ENCODE measurements around the gene ANO7. TPM values are rescaled to one million over a fixed set of nuclear protein-coding genes. Genes with fewer than 3 reads are reported as not detected.

ANO7 gene
- total and polyA plus RNA-seq, 2 of the 13 experiments (the other 11 are each of a cell fraction or from before 2014, with no cell fraction given), result 4.1 to 4.9 TPM

DNA sequence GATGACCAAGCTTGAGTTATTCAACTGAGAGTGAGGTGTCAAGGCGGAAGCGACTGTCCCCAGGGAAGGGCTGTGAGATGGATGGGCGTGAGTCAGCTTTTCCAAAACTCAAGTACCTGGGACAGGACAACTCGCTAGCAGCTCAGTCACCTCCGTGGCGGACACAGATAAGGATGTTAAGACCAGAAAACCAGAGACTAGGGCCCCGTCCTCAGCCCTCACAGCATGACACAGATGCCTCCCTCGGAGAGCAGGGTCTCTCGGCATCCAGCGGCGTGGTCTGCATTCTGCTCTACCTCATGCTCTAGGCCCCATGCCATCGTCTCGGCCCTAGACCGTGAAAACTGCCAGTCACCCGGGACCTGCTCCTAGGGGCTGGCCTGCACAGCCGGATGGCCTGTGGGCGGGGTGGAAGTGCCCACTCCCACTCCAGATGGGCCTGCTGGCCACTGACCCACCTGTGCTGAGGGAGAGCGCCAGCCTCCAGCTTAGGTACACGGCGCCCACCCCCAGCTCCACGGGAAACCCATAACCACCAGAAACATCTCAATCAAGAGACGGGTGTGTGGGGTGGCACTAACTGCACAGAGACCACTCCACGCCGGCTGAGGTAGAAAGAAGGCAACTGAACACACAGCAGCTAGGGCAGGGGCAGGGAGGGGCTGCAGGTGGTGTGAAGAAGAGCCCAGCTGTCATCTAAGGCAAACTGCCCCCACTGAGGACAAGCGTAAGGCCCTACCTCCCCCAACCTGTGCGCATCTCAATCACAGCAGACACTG lies 39.8 kb downstream of the ANO7 start (continued):
- TF ChIP-seq AGO2 (optimal IDR thresholded peaks at IDR 0.05; ENCODE audit: low read depth, low read length) (peak; percentile 99), ZNF589 (CRISPR knock-in tag; conservative IDR thresholded peaks at IDR 0.05) (no peak), PRMT3 (CRISPR knock-in tag; IDR thresholded peaks at IDR 0.05; ENCODE audit: borderline replicate concordance, low read depth) (0 out of 2 replicates have a peak, but pooled peaks have one; percentile 28), RBM22 (optimal IDR thresholded peaks at IDR 0.05; ENCODE audit: low read length) (peak; percentile 82), ATF7-NPFF (CRISPR knock-in tag; IDR thresholded peaks at IDR 0.05; ENCODE audit: low read depth) (no peak; the same call in 1 of the 2 replicates), POLR2A (IDR thresholded peaks at IDR 0.05; ENCODE audit: insufficient read depth in 1 of 2, low read depth in 2 of 2, low read length in 2 of 2) (peak in 1 of 2 experiments; percentile 76; a peak in 3 of 4 replicates), SMAD1 (CRISPR knock-in tag; IDR thresholded peaks at IDR 0.05; ENCODE audit: borderline replicate concordance, low read depth) (peak; percentile 61; the same call in 1 of the 2 replicates), FLYWCH1 (CRISPR knock-in tag; IDR thresholded peaks at IDR 0.05) (no peak), SKI (IDR thresholded peaks at IDR 0.05; ENCODE audit: partially characterized antibody) (no peak), AGO1 (IDR thresholded peaks at IDR 0.05; ENCODE audit: low read depth, low read length, poor library complexity, severe bottlenecking) (peak; percentile 94), HNRNPK (IDR thresholded peaks at IDR 0.05; ENCODE audit: low read depth, low read length, poor library complexity, severe bottlenecking) (no peak), ZNF782 (CRISPR knock-in tag; IDR thresholded peaks at IDR 0.05; ENCODE audit: borderline replicate concordance) (no peak), ZNF317 (CRISPR knock-in tag; IDR thresholded peaks at IDR 0.05) (no peak), PHF20 (CRISPR knock-in tag; IDR thresholded peaks at IDR 0.05) (no peak), SRY (CRISPR knock-in tag; IDR thresholded peaks at IDR 0.05) (peak; percentile 23; the same call in 1 of the 2 replicates), ZBTB7A (CRISPR knock-in tag; IDR thresholded peaks at IDR 0.05) (no peak), AKAP8 (CRISPR knock-in tag; IDR thresholded peaks at IDR 0.05) (peak; percentile 57)
- TF ChIP-seq, protein P1, sequence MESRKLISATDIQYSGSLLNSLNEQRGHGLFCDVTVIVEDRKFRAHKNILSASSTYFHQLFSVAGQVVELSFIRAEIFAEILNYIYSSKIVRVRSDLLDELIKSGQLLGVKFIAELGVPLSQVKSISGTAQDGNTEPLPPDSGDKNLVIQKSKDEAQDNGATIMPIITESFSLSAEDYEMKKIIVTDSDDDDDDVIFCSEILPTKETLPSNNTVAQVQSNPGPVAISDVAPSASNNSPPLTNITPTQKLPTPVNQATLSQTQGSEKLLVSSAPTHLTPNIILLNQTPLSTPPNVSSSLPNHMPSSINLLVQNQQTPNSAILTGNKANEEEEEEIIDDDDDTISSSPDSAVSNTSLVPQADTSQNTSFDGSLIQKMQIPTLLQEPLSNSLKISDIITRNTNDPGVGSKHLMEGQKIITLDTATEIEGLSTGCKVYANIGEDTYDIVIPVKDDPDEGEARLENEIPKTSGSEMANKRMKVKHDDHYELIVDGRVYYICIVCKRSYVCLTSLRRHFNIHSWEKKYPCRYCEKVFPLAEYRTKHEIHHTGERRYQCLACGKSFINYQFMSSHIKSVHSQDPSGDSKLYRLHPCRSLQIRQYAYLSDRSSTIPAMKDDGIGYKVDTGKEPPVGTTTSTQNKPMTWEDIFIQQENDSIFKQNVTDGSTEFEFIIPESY (CRISPR knock-in tag; IDR thresholded peaks at IDR 0.05), result peak; percentile 42; the same call in 1 of the 2 replicates
- TF ChIP-seq, protein P2, sequence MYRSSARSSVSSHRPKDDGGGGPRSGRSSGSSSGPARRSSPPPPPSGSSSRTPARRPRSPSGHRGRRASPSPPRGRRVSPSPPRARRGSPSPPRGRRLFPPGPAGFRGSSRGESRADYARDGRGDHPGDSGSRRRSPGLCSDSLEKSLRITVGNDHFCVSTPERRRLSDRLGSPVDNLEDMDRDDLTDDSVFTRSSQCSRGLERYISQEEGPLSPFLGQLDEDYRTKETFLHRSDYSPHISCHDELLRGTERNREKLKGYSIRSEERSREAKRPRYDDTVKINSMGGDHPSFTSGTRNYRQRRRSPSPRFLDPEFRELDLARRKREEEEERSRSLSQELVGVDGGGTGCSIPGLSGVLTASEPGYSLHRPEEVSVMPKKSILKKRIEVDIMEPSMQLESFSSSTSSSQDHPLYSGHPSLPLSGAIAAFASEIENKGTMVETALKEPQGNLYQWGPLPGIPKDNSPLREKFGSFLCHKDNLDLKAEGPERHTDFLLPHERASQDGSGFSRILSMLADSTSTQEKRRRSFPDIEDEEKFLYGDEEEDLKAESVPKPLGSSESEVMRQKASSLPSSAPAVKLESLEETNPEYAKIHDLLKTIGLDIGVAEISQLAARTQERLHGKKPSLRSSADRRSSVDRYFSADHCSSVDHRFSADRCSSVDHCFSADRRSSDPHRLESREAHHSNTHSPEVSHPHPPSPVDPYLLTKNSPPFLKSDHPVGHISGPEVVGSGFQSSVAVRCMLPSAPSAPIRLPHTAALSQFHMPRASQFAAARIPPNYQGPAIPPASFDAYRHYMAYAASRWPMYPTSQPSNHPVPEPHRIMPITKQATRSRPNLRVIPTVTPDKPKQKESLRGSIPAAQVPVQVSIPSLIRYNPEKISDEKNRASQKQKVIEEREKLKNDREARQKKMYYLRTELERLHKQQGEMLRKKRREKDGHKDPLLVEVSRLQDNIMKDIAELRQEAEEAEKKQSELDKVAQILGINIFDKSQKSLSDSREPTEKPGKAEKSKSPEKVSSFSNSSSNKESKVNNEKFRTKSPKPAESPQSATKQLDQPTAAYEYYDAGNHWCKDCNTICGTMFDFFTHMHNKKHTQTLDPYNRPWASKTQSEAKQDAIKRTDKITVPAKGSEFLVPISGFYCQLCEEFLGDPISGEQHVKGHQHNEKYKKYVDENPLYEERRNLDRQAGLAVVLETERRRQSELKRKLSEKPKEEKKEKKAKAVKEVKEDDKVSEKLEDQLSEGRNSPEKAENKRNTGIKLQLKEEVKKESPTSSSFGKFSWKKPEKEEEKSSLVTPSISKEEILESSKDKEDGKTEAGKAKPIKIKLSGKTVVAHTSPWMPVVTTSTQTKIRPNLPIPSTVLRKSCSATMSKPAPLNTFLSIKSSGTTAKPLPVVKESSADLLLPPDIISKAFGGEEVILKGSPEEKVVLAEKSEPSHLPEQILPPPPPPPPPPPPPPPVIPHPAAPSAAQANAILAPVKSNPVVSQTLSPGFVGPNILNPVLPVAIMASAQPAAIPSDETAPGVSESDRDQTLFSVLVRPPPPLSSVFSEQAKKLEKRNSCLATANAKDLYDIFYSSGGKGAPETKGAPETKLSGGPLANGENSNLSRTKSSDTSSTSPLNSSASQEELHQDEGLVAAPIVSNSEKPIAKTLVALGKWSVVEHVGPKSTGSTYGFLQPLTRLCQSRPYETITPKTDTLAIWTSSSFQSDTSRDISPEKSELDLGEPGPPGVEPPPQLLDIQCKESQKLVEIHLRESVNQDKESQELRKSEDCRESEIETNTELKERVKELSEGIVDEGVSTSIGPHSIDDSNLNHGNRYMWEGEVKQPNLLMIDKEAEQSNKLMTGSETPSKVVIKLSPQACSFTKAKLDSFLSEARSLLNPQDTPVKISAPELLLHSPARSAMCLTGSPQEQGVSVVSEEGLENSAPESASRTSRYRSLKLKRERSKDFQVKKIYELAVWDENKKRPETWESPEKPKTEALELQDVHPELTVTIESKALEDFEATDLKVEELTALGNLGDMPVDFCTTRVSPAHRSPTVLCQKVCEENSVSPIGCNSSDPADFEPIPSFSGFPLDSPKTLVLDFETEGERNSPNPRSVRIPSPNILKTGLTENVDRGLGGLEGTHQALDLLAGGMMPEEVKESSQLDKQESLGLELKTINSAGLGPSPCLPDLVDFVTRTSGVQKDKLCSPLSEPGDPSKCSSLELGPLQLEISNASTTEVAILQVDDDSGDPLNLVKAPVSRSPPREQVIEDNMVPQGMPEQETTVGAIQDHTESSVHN (CRISPR knock-in tag; IDR thresholded peaks at IDR 0.05), result no peak
